ENCODE results near the gene CCDC15. TPM values are rescaled to one million over a fixed set of nuclear protein-coding genes. Genes with fewer than 3 reads are reported as not detected.

Gene CCDC15
- total RNA-seq, 3 donors from 2014 or later: 0.73 to 1.8 (median 1.6) TPM

DNA sequence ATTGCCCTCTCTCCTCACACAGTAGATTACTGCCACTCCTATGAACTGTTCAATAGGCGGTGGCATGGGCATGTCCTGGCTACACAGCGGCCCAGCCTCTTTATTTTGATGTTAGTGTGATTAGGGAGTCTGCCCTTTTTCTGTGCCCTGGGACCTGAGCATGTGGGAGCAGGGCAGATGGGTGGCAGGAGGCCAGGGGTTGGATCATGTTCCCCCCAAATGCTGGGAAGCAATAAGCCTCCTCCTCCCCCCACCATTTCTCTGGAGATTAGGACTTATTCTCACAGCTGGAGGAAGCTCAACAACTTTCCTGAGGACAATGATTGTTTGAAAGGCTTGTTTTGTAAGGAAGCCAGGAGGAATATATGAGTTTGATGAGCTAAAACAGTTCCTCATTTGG, 34.1 kb upstream of the CCDC15 start:
- DNase-seq (no peak), ATAC-seq (no peak)
- Histone ChIP-seq H3K36me3 (ENCODE audit: low read depth) (no peaks in the 10 kb centered on the region), H3K4me1 (ENCODE audit: low read depth) (no peaks in the 10 kb centered on the region), H3K9me3 (no peaks in the 10 kb centered on the region), H3K4me3 (no peak overlapping the region)
- intact Hi-C loops (cut with DNase I, micrococcal nuclease): no loop called here
- TF ChIP-seq, protein P1, sequence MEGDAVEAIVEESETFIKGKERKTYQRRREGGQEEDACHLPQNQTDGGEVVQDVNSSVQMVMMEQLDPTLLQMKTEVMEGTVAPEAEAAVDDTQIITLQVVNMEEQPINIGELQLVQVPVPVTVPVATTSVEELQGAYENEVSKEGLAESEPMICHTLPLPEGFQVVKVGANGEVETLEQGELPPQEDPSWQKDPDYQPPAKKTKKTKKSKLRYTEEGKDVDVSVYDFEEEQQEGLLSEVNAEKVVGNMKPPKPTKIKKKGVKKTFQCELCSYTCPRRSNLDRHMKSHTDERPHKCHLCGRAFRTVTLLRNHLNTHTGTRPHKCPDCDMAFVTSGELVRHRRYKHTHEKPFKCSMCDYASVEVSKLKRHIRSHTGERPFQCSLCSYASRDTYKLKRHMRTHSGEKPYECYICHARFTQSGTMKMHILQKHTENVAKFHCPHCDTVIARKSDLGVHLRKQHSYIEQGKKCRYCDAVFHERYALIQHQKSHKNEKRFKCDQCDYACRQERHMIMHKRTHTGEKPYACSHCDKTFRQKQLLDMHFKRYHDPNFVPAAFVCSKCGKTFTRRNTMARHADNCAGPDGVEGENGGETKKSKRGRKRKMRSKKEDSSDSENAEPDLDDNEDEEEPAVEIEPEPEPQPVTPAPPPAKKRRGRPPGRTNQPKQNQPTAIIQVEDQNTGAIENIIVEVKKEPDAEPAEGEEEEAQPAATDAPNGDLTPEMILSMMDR (IDR thresholded peaks at IDR 0.05): no peak

- Histone ChIP-seq H3K36me3 (ENCODE audit: low read depth) (no peaks in the 10 kb centered on the region), H3K9me3 (no peaks in the 10 kb centered on the region), H3K4me3 (no peak overlapping the region), H3K4me1 (ENCODE audit: low read depth) (no peaks in the 10 kb centered on the region)
- DNase-seq (no peak), ATAC-seq (no peak)
- TF ChIP-seq, protein P1 (IDR thresholded peaks at IDR 0.05): no peak
- intact Hi-C loops (cut with DNase I, micrococcal nuclease): no loop called here
These were observed 33.6 kb upstream of the CCDC15 start for GRCh38 chr11:124920356-124920755.

GRCh38 chr11:124920870-124921609, 33.0 kb upstream of the CCDC15 start:
- intact Hi-C loops (cut with DNase I, micrococcal nuclease): no loop called here
- no peaks in the 10 kb centered on the region for H3K4me1 ChIP-seq (ENCODE audit: low read depth)
- no peak overlapping the region for H3K4me3 ChIP-seq
- TF ChIP-seq, protein P1 (IDR thresholded peaks at IDR 0.05): no peak
- peak; percentile 54 for ATAC-seq
- H3K36me3 ChIP-seq (ENCODE audit: low read depth): no peaks in the 10 kb centered on the region
- H3K9me3 ChIP-seq: no peaks in the 10 kb centered on the region
- DNase-seq: peak; percentile 47 to 66 (median 59)

DNA sequence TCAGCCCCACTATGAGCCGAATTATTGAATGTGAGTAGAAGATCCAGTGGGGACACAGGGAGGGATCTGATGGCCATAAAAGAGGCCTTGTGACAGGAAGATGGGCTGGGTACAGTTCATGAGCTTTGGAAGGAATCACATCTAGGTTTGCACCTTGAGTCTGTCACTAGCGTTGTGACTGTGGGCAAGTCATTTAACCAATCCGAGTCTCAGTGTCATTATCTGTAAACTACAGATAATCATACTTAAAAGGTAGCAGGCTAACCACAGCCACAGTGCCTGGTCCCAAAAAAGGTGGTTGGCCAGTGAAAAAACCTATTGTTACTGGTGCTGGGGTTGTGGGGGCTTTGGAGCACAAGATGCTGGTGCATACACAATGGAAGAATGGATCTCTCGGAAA, 31.2 kb upstream of the CCDC15 start:
- intact Hi-C loops (cut with DNase I, micrococcal nuclease): no loop called here
- TF ChIP-seq, protein P1 (IDR thresholded peaks at IDR 0.05): no peak
- H3K36me3 ChIP-seq (ENCODE audit: low read depth): no peaks in the 10 kb centered on the region
- no peak overlapping the region for H3K4me3 ChIP-seq
- ATAC-seq: no peak
- H3K4me1 ChIP-seq (ENCODE audit: low read depth): no peaks in the 10 kb centered on the region
- no peaks in the 10 kb centered on the region for H3K9me3 ChIP-seq
- no peak for DNase-seq

- no peaks in the 10 kb centered on the region for H3K9me3 ChIP-seq
- no peaks in the 10 kb centered on the region for H3K4me1 ChIP-seq (ENCODE audit: low read depth)
- H3K4me3 ChIP-seq: no peak overlapping the region
- intact Hi-C loops (cut with DNase I, micrococcal nuclease): no loop called here
- TF ChIP-seq, protein P1 (IDR thresholded peaks at IDR 0.05): no peak
- ATAC-seq (no peak), DNase-seq (no peak)
- no peaks in the 10 kb centered on the region for H3K36me3 ChIP-seq (ENCODE audit: low read depth)
These were observed 30.7 kb upstream of the CCDC15 start for GRCh38 chr11:124923296-124923695.
